Ishikawa (cell line): ENCODE data around the gene PRDM16.

Experiments used
- CEBPB ChIP-seq: IDR thresholded peaks from 2 replicates; pipeline ENCODE4 v1.6.1; 2012
- EGR1 ChIP-seq: IDR thresholded peaks from 2 replicates; pipeline ENCODE4 v1.6.1; 2012
- FOXM1 ChIP-seq: IDR thresholded peaks from 2 replicates; pipeline ENCODE4 v1.6.1; 2012; ENCODE audit warnings: low read depth, borderline replicate concordance
- MAX ChIP-seq: IDR thresholded peaks from 2 replicates; pipeline ENCODE4 v1.6.1; 2012
- REST ChIP-seq: IDR thresholded peaks from 2 replicates; pipeline ENCODE4 v1.6.1; 2012; ENCODE audit warnings: low read depth, mild to moderate bottlenecking
- TAF1 ChIP-seq: IDR thresholded peaks from 2 replicates; pipeline ENCODE4 v1.6.1; 2012; ENCODE audit warnings: low read depth, mild to moderate bottlenecking
- USF1 ChIP-seq: IDR thresholded peaks from 2 replicates; pipeline ENCODE4 v1.6.1; 2012
- YY1 ChIP-seq: IDR thresholded peaks from 2 replicates; pipeline ENCODE4 v1.6.1; 2012; ENCODE audit warnings: low read depth

- no peak for TF ChIP-seq EGR1
- TF ChIP-seq CEBPB: no peak
- no peak for TF ChIP-seq USF1
- no peak for TF ChIP-seq YY1
- TF ChIP-seq TAF1: no peak
- TF ChIP-seq FOXM1: no peak
- no peak for TF ChIP-seq REST
- no peak for TF ChIP-seq MAX
These were observed 13.0 kb downstream of the PRDM16 start for GRCh38 chr1:3082051-3082450.
